KOPT-K1 (cell line): ENCODE data around the gene ZBTB49.

Source experiments
- H3K27ac ChIP-seq: fragments of 200-600 bp; sonication (generic); 2 replicates; pipeline ENCODE4 v1.5.1; 2016; ENCODE audit warnings: antibody characterized with exemption, mild to moderate bottlenecking, low read depth, low read length; ENCODE audit not compliant: poor library complexity, severe bottlenecking
- H3K36me3 ChIP-seq: fragments of 200-600 bp; sonication (generic); 2 replicates; pipeline ENCODE4 v1.5.1; 2017; ENCODE audit warnings: antibody characterized with exemption, mild to moderate bottlenecking, low read length, moderate library complexity; ENCODE audit not compliant: insufficient read depth
- H3K9me3 ChIP-seq: fragments of 200-600 bp; sonication (generic); 2 replicates; pipeline ENCODE4 v1.5.1; 2017; ENCODE audit warnings: antibody characterized with exemption, low read length, mild to moderate bottlenecking; ENCODE audit not compliant: insufficient read depth, poor library complexity, severe bottlenecking

Gene ZBTB49

DNA sequence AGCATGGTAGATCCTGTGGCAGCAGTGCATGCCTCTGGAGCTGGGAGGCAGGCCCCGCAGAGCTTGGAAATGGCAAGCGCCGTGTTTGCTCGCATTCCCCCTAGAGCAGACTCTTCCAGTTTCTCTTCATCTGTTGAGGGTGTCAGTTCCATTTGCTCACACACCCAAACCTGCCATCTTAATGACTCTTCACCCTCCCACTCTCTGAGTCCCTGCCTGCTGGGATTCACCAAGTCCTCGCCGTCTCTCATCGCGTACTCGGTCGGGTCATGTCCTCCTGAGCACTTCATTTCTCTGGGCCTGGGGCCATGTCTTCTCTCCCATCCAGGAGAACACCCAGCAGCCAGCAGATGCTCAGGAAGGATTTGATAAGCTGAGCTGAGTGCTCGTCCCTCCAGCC is 16.9 kb downstream of the ZBTB49 start:
- H3K27ac ChIP-seq, result no peak overlapping the region

GRCh38 chr4:4308800-4309441 is 18.9 kb downstream of the ZBTB49 start:
- H3K27ac ChIP-seq, result no peak overlapping the region
- peaks cover 53% of the 10 kb centered on the region for H3K36me3 ChIP-seq
- no peaks in the 10 kb centered on the region for H3K9me3 ChIP-seq

More for the DNA sequence above, 16.9 kb downstream of the ZBTB49 start:
- H3K36me3 ChIP-seq, result peaks cover 52% of the 10 kb centered on the region
- H3K9me3 ChIP-seq, result no peaks in the 10 kb centered on the region

GRCh38 chr4:4311193-4311592 is 21.1 kb downstream of the ZBTB49 start:
- Histone ChIP-seq H3K36me3 (peaks cover 65% of the 10 kb centered on the region), H3K27ac (no peak overlapping the region), H3K9me3 (no peaks in the 10 kb centered on the region)

GRCh38 chr4:4315461-4316149 is 25.6 kb downstream of the ZBTB49 start:
- no peak overlapping the region for H3K27ac ChIP-seq

DNA sequence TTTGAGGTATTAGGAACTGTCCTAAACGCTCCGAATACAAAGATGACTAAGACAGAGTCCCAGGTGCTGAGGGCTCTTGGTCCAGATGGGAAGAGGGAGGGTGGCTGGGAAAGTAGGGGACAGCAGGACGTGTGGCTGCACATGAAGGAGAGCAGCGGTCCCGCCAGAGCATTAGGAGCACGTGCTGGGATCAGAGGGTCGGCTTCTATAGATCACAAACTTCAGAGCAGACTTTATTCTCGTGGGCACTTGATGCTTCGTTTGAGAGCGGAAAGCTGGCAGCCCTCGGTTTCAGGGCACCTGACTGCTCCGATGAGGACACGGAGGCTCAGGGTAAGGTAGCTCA is 26.1 kb downstream of the ZBTB49 start:
- Histone ChIP-seq H3K36me3 (peaks cover 66% of the 10 kb centered on the region), H3K9me3 (no peaks in the 10 kb centered on the region), H3K27ac (no peak overlapping the region)

More at GRCh38 chr4:4315461-4316149, 25.6 kb downstream of the ZBTB49 start:
- H3K9me3 ChIP-seq, result no peaks in the 10 kb centered on the region
- H3K36me3 ChIP-seq, result peaks cover 61% of the 10 kb centered on the region

DNA sequence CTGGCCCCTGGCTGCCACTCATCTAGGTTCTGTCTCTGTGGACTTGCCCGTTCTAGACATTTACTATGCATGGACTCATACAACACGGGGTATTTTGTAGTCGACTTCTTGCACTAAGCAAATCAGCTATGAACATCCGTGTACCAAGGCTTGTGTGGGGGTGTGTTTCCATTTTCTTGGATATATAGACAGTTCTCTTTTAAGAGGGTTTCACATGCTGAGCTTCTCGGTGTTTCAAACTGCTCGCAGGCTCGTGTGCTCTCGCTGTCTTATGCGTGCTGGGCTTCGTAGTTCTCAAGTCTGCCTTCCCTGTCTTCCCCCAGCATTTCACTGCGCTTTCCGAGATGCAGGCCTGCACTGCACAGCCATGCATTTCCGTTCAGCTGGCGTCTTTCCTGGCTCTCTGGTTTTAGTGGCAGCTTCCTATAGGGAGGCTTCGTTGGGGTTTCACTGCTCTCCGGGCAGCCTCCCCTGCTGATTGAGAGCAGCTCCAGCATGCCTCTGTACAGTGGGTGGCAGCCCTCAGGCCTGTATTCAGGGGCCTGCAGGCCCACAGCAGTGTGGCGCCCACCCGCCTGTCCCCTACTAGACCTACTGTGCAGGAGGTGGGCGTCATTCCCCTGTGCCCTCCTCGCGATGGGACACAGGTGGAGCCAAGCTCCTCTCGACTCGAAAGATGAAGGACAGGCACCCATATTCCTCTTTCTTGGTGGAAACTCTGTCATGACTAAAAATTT is 27.6 kb downstream of the ZBTB49 start:
- Histone ChIP-seq H3K36me3 (peaks cover 75% of the 10 kb centered on the region), H3K27ac (no peak overlapping the region), H3K9me3 (no peaks in the 10 kb centered on the region)

DNA sequence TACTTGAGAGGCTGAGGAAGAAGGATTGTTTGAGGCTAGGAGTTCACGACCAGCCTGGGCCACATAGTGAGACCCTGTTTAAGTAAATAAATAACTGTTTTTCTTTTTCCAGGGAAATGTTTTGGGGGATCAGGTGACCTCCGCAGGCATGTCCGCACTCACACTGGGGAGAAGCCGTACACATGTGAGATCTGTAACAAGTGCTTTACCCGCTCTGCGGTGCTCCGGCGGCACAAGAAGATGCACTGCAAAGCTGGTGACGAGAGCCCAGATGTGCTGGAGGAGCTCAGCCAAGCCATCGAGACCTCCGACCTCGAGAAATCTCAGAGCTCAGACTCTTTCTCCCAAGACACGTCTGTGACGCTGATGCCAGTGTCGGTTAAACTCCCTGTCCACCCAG is 30.5 kb downstream of the ZBTB49 start:
- Histone ChIP-seq H3K36me3 (peaks cover 52% of the 10 kb centered on the region), H3K27ac (no peak overlapping the region), H3K9me3 (no peaks in the 10 kb centered on the region)

DNA sequence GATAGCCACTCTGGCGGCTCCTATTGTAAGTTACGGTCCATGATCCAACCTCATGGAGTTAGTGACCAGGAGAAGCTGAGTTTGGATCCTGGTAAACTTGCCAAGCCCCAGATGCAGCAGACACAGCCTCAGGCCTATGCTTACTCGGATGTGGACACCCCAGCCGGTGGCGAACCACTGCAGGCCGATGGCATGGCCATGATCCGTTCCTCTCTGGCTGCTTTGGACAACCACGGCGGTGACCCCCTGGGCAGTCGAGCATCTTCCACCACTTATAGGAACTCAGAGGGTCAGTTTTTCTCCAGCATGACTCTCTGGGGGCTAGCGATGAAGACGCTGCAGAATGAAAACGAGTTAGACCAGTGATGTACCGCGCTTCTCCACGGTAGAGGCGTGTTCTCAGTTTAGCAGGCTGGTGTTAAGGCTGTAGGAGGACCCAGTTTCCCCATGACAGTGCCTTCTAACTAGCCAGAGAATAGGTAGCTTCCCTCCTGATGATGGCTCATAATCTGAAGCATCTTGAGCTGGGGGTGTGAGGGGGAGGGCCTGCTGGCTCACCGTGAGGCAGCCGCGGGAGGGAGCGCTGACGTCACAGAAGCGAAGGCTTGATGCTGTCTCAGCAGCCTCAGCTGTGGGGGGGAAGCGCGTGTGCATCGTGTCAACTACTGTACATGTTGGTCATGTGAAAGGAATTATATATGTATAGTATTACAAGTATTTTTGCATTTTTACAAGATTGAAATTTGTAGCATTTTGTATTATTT is 31.1 kb downstream of the ZBTB49 start:
- peaks cover 46% of the 10 kb centered on the region for H3K36me3 ChIP-seq
- H3K27ac ChIP-seq, result no peak overlapping the region
- no peaks in the 10 kb centered on the region for H3K9me3 ChIP-seq

DNA sequence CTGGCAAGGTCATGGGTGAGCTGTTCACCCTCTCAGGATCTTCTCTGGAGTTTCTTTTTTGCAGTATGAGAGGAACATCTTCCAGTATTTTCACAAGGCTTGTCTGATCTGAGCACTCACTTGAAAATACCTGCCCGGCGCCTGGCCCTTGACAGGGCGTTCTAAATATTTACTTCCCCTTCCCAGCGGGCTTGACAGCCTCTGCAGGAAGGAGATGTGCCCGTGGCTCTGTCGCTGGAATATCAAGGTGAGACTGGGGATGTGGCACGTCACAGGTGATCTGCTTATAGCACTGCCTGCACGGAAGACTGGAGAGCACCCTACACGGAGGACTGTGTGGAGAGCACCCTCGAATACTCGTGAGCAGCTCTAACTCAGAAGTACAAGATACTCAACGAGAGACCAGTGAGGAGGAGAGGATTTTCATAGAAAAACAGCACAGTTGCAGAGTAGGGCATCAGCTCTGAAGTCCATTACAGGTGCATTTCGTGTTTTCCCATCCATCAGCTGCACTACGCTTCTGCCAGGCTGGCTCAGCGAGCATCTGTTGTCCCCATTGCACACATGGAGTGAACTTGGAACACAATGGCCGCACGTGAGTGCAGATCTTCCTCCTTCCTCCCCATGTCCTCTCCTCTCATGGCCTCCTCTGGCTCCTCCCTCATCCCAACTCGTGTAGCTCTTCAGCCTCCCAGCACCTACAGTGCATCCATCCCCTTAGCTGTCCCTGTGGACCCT is 32.1 kb downstream of the ZBTB49 start:
- Histone ChIP-seq H3K36me3 (peaks cover 36% of the 10 kb centered on the region), H3K9me3 (no peaks in the 10 kb centered on the region), H3K27ac (no peak overlapping the region)

DNA sequence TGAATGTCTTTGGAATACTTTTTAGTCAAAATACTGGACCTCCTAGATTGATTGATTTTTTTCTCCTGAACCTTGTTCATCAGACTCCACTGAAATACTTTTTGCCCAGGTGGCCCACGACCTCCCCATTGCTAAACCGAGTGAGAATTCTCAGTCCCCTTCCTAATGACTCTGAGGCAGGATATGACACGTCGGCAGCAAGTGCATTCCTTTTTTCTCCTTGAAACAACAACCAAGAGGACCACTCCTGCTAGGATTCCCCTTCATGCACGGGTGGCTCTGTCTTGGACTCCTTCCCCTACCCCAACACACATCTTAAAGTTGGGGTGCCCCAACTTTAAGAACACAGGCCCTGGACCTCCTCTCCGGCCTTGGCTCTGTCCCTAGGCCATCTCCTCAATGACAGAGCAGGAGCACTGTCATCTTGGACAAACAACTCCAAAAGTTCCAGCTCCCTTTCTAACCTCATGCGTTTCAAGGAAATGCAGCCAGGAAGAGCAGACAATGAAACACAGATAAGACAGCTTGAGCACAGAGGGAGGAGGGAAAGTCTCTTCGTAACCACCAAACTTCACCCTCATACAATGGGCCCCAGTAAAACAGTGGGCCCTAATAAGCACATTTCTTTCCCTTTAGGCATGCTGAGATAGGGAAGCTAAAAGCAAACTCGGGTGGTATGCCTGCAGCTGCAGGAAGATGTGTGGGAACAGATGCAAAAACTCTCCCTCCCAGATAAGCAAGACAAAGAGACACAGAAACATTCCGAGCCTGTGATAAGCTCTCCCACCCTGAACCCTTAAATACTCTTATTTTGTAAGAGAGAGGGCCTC is 33.9 kb downstream of the ZBTB49 start:
- Histone ChIP-seq H3K27ac (no peak overlapping the region), H3K9me3 (no peaks in the 10 kb centered on the region), H3K36me3 (peaks cover 27% of the 10 kb centered on the region)

GRCh38 chr4:4325321-4325720 is 35.3 kb downstream of the ZBTB49 start:
- Histone ChIP-seq H3K9me3 (no peaks in the 10 kb centered on the region), H3K27ac (no peak overlapping the region), H3K36me3 (peaks cover 24% of the 10 kb centered on the region)

DNA sequence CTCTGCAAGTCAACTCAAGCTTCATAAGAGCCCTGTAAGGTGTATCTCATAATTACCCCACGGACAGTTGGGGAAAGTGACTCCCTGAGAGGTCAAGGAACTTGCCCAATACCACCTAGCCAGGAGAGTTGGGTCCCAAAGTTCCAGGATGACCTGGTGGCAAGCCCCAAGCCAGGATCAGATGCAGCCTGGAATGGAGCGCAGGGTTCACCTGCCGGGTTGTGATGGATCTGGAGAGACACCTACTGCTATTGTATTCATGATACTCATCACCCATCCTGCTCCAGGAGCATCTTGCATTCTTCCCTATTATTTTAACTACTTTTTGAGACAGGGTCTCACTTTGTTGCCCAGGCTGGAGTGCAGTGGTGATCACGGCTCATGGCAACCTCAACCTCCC is 36.1 kb downstream of the ZBTB49 start:
- Histone ChIP-seq H3K27ac (no peak overlapping the region), H3K9me3 (no peaks in the 10 kb centered on the region), H3K36me3 (peaks cover 16% of the 10 kb centered on the region)

- H3K9me3 ChIP-seq, result no peaks in the 10 kb centered on the region
- H3K27ac ChIP-seq, result no peak overlapping the region
- peaks cover 3% of the 10 kb centered on the region; the same call in 1 of the 2 replicates for H3K36me3 ChIP-seq
Observed at GRCh38 chr4:4327652-4328121, 37.6 kb downstream of the ZBTB49 start.

GRCh38 chr4:4328206-4328605 is 38.2 kb downstream of the ZBTB49 start:
- Histone ChIP-seq H3K27ac (no peak overlapping the region), H3K36me3 (no peaks in the 10 kb centered on the region), H3K9me3 (no peaks in the 10 kb centered on the region)
